ENCODE results near the gene TIMELESS.
"Not testable (repeated sequence)": the region's sequence is repeated elsewhere in the genome, so short reads cannot be mapped to it uniquely, and the experiment has no call there.

DNA sequence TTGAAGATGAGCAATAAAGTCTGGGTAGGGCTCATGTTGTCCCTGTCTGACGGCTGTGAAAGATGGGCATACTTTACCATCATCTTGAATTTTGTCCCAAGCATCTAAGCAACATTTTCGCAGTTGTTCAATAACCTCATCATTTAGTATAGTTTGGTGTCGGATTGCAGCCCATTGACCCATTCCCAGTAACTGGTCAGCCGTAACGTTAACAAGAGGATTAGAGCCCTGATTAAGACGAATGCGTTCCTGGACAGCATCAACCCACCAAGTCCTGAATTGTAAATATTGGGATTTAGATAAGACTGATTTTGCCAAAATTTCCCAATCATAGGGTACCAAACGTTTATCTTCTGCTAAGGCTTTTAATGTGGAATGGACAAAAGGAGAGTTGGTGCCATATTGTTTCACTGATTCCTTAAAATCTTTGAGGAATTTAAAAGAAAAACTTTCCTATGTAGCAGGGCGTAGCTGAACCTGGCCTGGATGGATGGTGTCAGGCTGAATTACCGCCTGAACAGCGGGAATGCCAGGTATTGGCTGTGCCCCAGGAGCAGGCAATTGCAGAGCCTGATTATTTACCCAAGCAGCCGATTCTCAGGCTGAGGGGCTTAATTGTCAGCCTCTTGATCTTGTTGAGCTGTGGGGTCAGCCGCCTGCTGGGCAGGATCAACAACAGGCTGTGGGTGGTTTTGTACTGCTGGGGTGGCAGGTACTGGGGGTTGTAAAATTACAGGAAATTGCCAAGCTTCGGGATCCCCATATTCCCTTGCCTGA lies 49.1 kb upstream of the TIMELESS start:
- TF ChIP-seq POLR2A (IDR thresholded peaks at IDR 0.05), result not testable (repeated sequence)
- TF ChIP-seq, protein P1, sequence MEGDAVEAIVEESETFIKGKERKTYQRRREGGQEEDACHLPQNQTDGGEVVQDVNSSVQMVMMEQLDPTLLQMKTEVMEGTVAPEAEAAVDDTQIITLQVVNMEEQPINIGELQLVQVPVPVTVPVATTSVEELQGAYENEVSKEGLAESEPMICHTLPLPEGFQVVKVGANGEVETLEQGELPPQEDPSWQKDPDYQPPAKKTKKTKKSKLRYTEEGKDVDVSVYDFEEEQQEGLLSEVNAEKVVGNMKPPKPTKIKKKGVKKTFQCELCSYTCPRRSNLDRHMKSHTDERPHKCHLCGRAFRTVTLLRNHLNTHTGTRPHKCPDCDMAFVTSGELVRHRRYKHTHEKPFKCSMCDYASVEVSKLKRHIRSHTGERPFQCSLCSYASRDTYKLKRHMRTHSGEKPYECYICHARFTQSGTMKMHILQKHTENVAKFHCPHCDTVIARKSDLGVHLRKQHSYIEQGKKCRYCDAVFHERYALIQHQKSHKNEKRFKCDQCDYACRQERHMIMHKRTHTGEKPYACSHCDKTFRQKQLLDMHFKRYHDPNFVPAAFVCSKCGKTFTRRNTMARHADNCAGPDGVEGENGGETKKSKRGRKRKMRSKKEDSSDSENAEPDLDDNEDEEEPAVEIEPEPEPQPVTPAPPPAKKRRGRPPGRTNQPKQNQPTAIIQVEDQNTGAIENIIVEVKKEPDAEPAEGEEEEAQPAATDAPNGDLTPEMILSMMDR (IDR thresholded peaks at IDR 0.05), result not testable (repeated sequence)

Data from upper lobe of left lung (tissue), 4 donors.